NCI-H2081 treated with DMSO at 0.1 percent for 48 hours (cell line): ENCODE results near the gene BEST1.
"Not testable (repeated sequence)": the region's sequence is repeated elsewhere in the genome, so short reads cannot be mapped to it uniquely, and the experiment has no call there.

Experiments used
- DNase-seq: peaks from one replicate; lab custom pipeline; 2025; lab: John Stamatoyannopoulos, UW

Gene BEST1

DNA sequence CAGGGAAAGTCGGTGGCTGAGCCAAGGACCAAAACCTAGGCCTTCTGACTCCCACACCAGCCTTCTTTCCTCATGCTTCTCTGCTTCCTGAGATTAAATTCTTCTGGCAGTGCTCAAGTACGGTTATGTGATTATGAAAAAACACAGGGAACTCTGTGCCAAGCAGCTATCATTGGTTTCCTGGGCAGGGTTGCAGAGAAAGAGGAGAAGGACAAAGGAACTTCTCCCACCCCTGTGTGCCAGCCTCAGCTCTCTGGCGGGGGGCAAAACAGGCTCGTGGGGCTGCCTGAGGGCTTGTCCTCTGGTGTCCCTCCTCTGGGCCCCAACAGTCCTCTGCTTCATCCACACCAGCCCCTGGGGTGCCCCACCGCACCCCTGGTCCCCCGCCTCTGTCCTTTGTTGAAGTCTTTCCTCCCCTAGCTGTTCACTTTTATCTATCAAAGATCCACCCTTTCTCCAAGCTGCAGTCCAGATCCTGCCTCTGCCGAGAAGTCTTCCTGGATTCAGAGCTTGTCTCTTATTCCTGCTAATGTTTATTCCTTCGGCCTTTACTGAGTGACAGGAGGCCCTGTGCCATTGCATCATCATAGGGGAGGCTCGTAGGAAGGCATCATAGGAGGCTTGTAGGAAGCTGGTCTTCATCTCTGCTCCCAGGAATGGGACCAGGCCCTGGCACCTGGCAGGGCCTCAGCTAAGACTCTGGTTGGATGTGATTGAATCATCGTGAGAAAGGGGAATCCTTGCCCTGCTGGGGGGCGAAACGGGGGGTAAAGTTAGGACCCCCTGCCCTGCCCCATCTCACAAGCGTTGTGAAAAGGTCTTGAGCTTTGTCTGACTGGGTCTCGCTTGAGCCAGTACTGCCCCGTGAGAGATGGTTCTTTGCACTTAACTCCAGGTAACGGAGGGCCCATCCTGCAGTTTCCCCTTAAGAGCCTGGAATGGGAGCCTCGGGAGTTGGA is 28.8 kb downstream of the BEST1 start:
- no peak for DNase-seq

GRCh38 chr11:61980783-61981541 is 30.8 kb downstream of the BEST1 start:
- no peak for DNase-seq

- DNase-seq = no peak
These were observed 33.3 kb downstream of the BEST1 start for GRCh38 chr11:61983419-61983818.

DNA sequence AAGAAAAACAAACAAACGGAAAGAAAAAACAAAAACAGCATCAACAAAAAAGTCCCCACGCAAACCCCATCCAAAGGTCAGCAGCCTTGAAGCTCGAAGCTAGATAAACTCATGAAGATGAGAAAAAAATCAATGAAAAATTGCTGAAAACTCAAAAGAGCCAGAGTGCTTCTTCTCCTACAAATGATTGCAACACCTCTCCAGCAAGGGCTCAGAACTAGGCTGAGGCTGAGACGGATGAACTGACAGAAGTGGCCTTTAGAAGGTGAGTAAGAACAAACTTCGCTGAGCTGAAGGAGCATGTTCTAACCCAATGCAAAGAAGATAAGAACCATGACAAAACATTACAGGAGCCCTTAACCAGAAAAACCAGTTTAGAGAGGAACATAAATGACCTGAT is 35.7 kb downstream of the BEST1 start:
- DNase-seq = no peak

DNA sequence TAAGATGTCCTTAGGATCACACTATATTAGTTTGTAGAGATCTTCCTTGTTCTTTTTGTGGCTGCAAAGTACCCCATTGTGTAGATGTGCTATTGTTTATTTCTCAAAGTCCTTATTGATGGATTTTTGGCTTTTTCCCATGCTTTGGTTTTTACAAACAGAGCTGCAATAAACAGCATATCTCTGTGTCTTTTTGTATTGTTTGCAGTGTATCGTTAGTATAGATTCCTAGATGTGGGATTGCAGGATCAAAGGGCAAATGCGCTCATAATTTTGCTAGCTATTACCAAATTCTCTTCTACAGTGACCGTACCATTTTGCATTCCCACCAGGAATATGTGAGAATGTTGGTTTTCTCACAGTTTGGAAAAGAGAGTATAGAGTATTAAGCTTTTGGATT is 44.8 kb downstream of the BEST1 start:
- no peak for DNase-seq

- DNase-seq = no peak
These were observed 46.8 kb downstream of the BEST1 start for GRCh38 chr11:61996933-61997332.

- no peak for DNase-seq
These were observed 49.2 kb downstream of the BEST1 start for GRCh38 chr11:61999141-61999975.

DNA sequence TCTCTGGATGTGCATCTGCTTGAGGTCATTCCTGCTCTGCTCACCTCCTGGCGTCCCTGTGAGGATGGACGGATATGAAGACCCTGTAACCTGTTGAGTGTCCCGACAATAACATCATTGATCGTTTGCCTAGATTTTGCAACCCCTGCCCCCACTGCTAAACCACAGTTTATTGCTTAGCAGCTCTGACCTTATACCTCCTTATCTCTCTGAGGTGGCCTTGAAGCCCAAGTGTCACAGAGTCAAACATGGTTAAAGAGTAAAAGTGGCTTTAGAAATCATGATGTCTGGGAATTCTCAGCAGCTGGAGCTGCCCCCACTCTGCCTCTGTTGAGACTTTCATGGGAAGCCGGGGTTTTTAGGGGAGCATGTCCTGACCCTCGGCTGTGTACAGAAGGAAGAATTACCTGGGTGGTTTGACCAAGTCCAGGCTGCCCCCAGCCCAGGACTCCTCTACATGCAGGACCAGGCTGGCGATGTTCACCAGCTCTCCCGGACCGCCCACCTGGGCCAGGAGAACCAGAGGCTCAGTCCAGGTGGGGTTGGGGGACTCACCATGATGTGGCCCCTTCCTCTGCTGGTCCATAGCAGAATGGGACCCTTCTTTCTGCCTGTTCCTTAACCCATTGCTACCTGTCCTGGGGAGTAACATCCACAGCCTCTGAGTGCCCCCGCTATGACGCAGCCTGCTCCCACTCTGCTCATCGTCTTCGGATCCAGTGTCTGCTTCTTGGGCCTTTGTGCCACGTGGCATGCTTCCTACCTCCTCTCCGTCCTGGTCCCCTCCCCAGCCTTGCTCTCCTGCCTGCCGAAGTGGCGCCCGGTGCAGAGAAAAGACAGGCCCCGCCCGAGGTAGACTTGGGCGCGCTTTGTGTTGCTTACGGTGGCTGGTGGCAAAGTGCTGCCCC is 50.6 kb downstream of the BEST1 start:
- DNase-seq = no peak

GRCh38 chr11:62001450-62002191 is 51.5 kb downstream of the BEST1 start:
- no peak for DNase-seq

DNA sequence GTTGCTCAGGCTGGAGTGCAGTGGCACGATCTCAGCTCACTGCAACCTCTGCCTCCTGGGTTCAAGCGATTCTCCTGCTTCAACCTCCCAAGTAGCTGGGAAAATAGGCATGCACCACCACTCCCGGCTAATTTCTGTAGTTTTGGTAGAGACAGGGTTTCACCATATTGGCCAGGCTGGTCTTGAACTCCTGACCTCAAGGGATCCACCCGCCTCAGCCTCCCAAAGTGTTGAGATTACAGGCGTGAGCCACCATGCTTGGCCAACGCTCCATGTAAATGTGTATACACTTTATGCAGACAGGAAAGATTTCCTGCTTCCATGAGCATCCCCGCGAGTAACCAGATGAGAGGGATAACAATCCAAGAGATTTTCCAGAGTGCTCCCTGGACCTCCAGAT is 52.1 kb downstream of the BEST1 start:
- DNase-seq = not testable (repeated sequence)

DNA sequence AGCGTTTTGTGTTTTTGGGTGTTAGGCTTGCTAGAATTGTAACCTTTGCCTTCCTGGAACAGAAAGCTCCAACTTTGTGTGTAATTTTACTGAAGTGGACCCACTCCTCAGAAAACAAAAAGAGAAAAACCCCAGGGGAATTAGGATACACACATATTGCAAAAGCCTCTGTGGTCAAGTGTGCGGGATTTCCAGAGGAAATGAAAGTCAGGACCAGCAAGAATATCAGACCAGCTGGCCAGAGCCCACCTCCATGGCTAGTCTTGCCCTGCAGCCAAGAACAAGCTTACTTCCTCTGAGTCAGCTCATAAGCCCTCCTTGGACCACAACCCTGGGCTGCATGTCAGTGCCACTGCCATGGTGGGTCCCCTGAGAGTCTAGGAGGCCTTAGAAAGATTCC is 54.3 kb downstream of the BEST1 start:
- no peak for DNase-seq

- DNase-seq = no peak
These were observed 58.0 kb downstream of the BEST1 start for GRCh38 chr11:62008193-62008592.

- DNase-seq = no peak
These were observed 60.9 kb downstream of the BEST1 start for GRCh38 chr11:62010935-62011528.

DNA sequence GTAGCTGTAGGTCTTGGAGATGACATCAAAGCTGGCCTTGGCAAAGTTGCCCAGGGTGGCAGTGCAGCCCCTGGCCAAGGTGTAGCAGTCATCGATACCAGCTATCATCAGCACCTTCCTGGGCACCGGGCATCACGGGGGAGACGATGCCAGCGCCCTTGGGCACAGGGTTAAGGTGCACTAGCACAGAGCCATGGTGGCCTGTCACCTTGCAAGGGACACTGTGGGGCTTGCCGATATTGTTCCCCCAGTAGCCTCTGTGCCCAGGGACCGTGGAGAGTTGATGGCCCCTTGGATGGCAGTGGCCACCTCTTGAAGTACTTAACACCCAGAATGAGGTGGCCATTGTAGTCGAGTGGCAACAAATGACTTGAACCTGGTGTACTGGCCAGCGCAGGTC is 61.7 kb downstream of the BEST1 start:
- no peak for DNase-seq

GRCh38 chr11:62012451-62012831 is 62.3 kb downstream of the BEST1 start:
- no peak for DNase-seq

GRCh38 chr11:62012832-62013461 is 62.8 kb downstream of the BEST1 start:
- no peak for DNase-seq
